Measurements from ENCODE around the gene ZNF180. TPM values are rescaled to one million over a fixed set of nuclear protein-coding genes. Genes with fewer than 3 reads are reported as not detected.
"Not testable (repeated sequence)": the region's sequence is repeated elsewhere in the genome, so short reads cannot be mapped to it uniquely, and the experiment has no call there.

Gene ZNF180
- 10 to 100 TPM; 15.3 to 17.6 (median 16.4) TPM for polyA plus RNA-seq (ENCODE audit: insufficient read length in 3 of 3)
- long read RNA-seq, donor 1, partial matches to known transcripts = 0 of 4 reads
- long read RNA-seq, donor 1, other reads (novel, unspliced or antisense) = 0 of 4 reads
- long read RNA-seq, donor 2, partial matches to known transcripts = 0 of 3 reads
- long read RNA-seq, donor 2, other reads (novel, unspliced or antisense) = 0 of 3 reads
- long read RNA-seq, donor 3, full-length matches to known transcripts = 5 of 5 reads
- long read RNA-seq, donor 3, partial matches to known transcripts = 0 of 5 reads
- long read RNA-seq, donor 3, other reads (novel, unspliced or antisense) = 0 of 5 reads
- long read RNA-seq, donor 4, partial matches to known transcripts = 0 of 2 reads
- long read RNA-seq, donor 4, other reads (novel, unspliced or antisense) = 0 of 2 reads
- long read RNA-seq, donor 5, partial matches to known transcripts = 0 of 5 reads
- long read RNA-seq, donor 5, other reads (novel, unspliced or antisense) = 0 of 5 reads
- long read RNA-seq, donor 6, partial matches to known transcripts = 0 of 2 reads
- long read RNA-seq, donor 6, other reads (novel, unspliced or antisense) = 0 of 2 reads
- long read RNA-seq, donor 7, partial matches to known transcripts = 0 of 4 reads
- long read RNA-seq, donor 7, other reads (novel, unspliced or antisense) = 0 of 4 reads
- long read RNA-seq, donor 8, full-length matches to known transcripts = 6 of 6 reads
- long read RNA-seq, donor 8, partial matches to known transcripts = 0 of 6 reads
- long read RNA-seq, donor 8, other reads (novel, unspliced or antisense) = 0 of 6 reads
- long read RNA-seq, donor 9, partial matches to known transcripts = 0 of 1 reads
- long read RNA-seq, donor 9, other reads (novel, unspliced or antisense) = 0 of 1 reads
- long read RNA-seq, donor 10, partial matches to known transcripts = 0 of 2 reads
- long read RNA-seq, donor 10, other reads (novel, unspliced or antisense) = 0 of 2 reads
- long read RNA-seq, donor 11 = 0 reads
- long read RNA-seq, donor 12 = 0 reads
- long read RNA-seq, donor 13, partial matches to known transcripts = 0 of 5 reads
- long read RNA-seq, donor 13, other reads (novel, unspliced or antisense) = 0 of 5 reads
- long read RNA-seq, donor 14, partial matches to known transcripts = 0 of 2 reads
- long read RNA-seq, donor 14, other reads (novel, unspliced or antisense) = 0 of 2 reads
- long read RNA-seq, donor 15, partial matches to known transcripts = 0 of 2 reads
- long read RNA-seq, donor 15, other reads (novel, unspliced or antisense) = 0 of 2 reads
- long read RNA-seq, donor 16, full-length matches to known transcripts = 3 of 3 reads
- long read RNA-seq, donor 16, partial matches to known transcripts = 0 of 3 reads
- long read RNA-seq, donor 16, other reads (novel, unspliced or antisense) = 0 of 3 reads

- DNase-seq (ENCODE audit: extremely low read depth in 1 of 11, low read depth in 9 of 11, low spot score in 4 of 11) = peak; percentile 89 to 98 (median 95)
These were observed at the start of gene ZNF180 for GRCh38 chr19:44499962-44500949. Gene ZNF180, minus strand, starts transcription at chr19:44500522. Its CDS starts 3,188 bp downstream, at chr19:44497334.

GRCh38 chr19:44549507-44549906 lies 49.2 kb upstream of the ZNF180 start:
- no peak for DNase-seq (ENCODE audit: extremely low read depth in 1 of 11, low read depth in 9 of 11, low spot score in 4 of 11)

GRCh38 chr19:44548736-44549135 lies 48.4 kb upstream of the ZNF180 start:
- no peak for DNase-seq (ENCODE audit: extremely low read depth in 1 of 11, low read depth in 9 of 11, low spot score in 4 of 11)

GRCh38 chr19:44544031-44544430 lies 43.7 kb upstream of the ZNF180 start:
- DNase-seq (ENCODE audit: extremely low read depth in 1 of 11, low read depth in 9 of 11, low spot score in 4 of 11) = no peak

GRCh38 chr19:44542671-44543070 lies 42.3 kb upstream of the ZNF180 start:
- DNase-seq (ENCODE audit: extremely low read depth in 1 of 11, low read depth in 9 of 11, low spot score in 4 of 11) = no peak

- no peak for DNase-seq (ENCODE audit: extremely low read depth in 1 of 11, low read depth in 9 of 11, low spot score in 4 of 11)
These were observed 40.4 kb upstream of the ZNF180 start for GRCh38 chr19:44540736-44541135.

GRCh38 chr19:44539991-44540390 lies 39.7 kb upstream of the ZNF180 start:
- no peak for DNase-seq (ENCODE audit: extremely low read depth in 1 of 11, low read depth in 9 of 11, low spot score in 4 of 11)

- DNase-seq (ENCODE audit: extremely low read depth in 1 of 11, low read depth in 9 of 11, low spot score in 4 of 11) = no peak
These were observed 39.0 kb upstream of the ZNF180 start for GRCh38 chr19:44539236-44539826.

GRCh38 chr19:44535361-44535760 lies 35.0 kb upstream of the ZNF180 start:
- not testable (repeated sequence) for DNase-seq (ENCODE audit: extremely low read depth in 1 of 11, low read depth in 9 of 11, low spot score in 4 of 11)

- no peak for DNase-seq (ENCODE audit: extremely low read depth in 1 of 11, low read depth in 9 of 11, low spot score in 4 of 11)
These were observed 32.5 kb upstream of the ZNF180 start for GRCh38 chr19:44532819-44533218.

- no peak for DNase-seq (ENCODE audit: extremely low read depth in 1 of 11, low read depth in 9 of 11, low spot score in 4 of 11)
These were observed 30.5 kb upstream of the ZNF180 start for GRCh38 chr19:44530777-44531176.

GRCh38 chr19:44529536-44529935 lies 29.2 kb upstream of the ZNF180 start, which contains the start of gene CEACAM20:
Gene CEACAM20, minus strand, starts transcription at chr19:44529675. Its CDS starts 166 bp downstream, at chr19:44529509.
- DNase-seq (ENCODE audit: extremely low read depth in 1 of 11, low read depth in 9 of 11, low spot score in 4 of 11) = no peak

- DNase-seq (ENCODE audit: extremely low read depth in 1 of 11, low read depth in 9 of 11, low spot score in 4 of 11) = no peak
These were observed 27.2 kb upstream of the ZNF180 start for GRCh38 chr19:44527554-44527953.

- no peak for DNase-seq (ENCODE audit: extremely low read depth in 1 of 11, low read depth in 9 of 11, low spot score in 4 of 11)
These were observed 25.6 kb upstream of the ZNF180 start for GRCh38 chr19:44525721-44526430.

- DNase-seq (ENCODE audit: extremely low read depth in 1 of 11, low read depth in 9 of 11, low spot score in 4 of 11) = no peak
These were observed 21.0 kb upstream of the ZNF180 start for GRCh38 chr19:44521370-44521769.

GRCh38 chr19:44517146-44517545 lies 16.8 kb upstream of the ZNF180 start:
- DNase-seq (ENCODE audit: extremely low read depth in 1 of 11, low read depth in 9 of 11, low spot score in 4 of 11) = no peak

- no peak for DNase-seq (ENCODE audit: extremely low read depth in 1 of 11, low read depth in 9 of 11, low spot score in 4 of 11)
These were observed 15.6 kb upstream of the ZNF180 start for GRCh38 chr19:44515907-44516306.
